HepG2 (cell line): ENCODE results near the gene GAL3ST2. TPM values are rescaled to one million over a fixed set of nuclear protein-coding genes. Genes with fewer than 3 reads are reported as not detected.

ENCODE experiments used
- ATF4 ChIP-seq, 2 experiments: fragments of 450-650 bp in 1 of 2; sonication (generic) in 1 of 2; formaldehyde crosslinking; IDR thresholded peaks; 2 replicates each; pipeline versions ENCODE4 v1.5.0 to v1.8.0; 2020 to 2022; ENCODE audit warnings: mild to moderate bottlenecking in 1 of 2, missing genetic modification reagents in 1 of 2
- DNMT3B ChIP-seq: conservative IDR thresholded peaks from 2 replicates; pipeline ENCODE4 v1.6.1; 2016; ENCODE audit warnings: missing biosample characterization, control low read depth
- GABPB1 ChIP-seq: IDR thresholded peaks from 2 replicates; pipeline ENCODE4 v1.6.1; 2016; ENCODE audit warnings: mild to moderate bottlenecking, missing genetic modification reagents, moderate library complexity, missing compliant biosample characterization
- KLF16 ChIP-seq, 2 experiments: sonication (generic) in 1 of 2; formaldehyde crosslinking in 1 of 2; IDR thresholded peaks; 2 replicates each; pipeline versions ENCODE4 v1.6.1 to v1.8.0; 2016 to 2023; ENCODE audit warnings: missing genetic modification reagents in 2 of 2, missing compliant biosample characterization in 1 of 2
- NCOA5 ChIP-seq: sonication (generic); formaldehyde crosslinking; IDR thresholded peaks from 2 replicates; pipeline ENCODE4 v1.4.0; 2020; ENCODE audit warnings: missing genetic modification reagents
- NCOR1 ChIP-seq: fragments of 200-600 bp; sonication (generic); IDR thresholded peaks from 2 replicates; pipeline ENCODE4 v1.7.0; 2017; ENCODE audit warnings: antibody characterized with exemption, low read length, borderline replicate concordance
- NFKBIZ ChIP-seq: IDR thresholded peaks from 2 replicates; pipeline ENCODE4 v1.6.1; 2018; ENCODE audit warnings: missing genetic modification reagents, missing compliant biosample characterization
- NR2F6 ChIP-seq, 2 experiments: IDR thresholded peaks; 2 replicates each; pipeline ENCODE4 v1.6.1; 2016; ENCODE audit warnings: antibody characterized with exemption in 1 of 2, mild to moderate bottlenecking in 1 of 2
- PRPF4 ChIP-seq: fragments of 200-400 bp; formaldehyde crosslinking; IDR thresholded peaks from 2 replicates; pipeline ENCODE4 v1.6.1; 2016; ENCODE audit warnings: low read length, low read depth; ENCODE audit not compliant: poor library complexity, severe bottlenecking
- RAD21 ChIP-seq: fragments of 450-650 bp; formaldehyde crosslinking; IDR thresholded peaks from 2 replicates; pipeline ENCODE4 v1.5.0; 2020; ENCODE audit warnings: mild to moderate bottlenecking
- RCOR2 ChIP-seq: IDR thresholded peaks from 2 replicates; pipeline ENCODE4 v1.6.1; 2016; ENCODE audit warnings: missing biosample characterization, missing genetic modification reagents
- SALL1 ChIP-seq: sonication (generic); formaldehyde crosslinking; IDR thresholded peaks from 2 replicates; pipeline ENCODE4 v1.8.0; 2022; ENCODE audit warnings: mild to moderate bottlenecking, missing genetic modification reagents
- TGIF2 ChIP-seq: IDR thresholded peaks from 2 replicates; pipeline ENCODE4 v1.6.1; 2016; ENCODE audit warnings: control low read depth, missing compliant biosample characterization
- ZBTB42 ChIP-seq: sonication (generic); formaldehyde crosslinking; IDR thresholded peaks from 2 replicates; pipeline ENCODE4 v1.5.0; 2020; ENCODE audit warnings: mild to moderate bottlenecking, missing genetic modification reagents
- ZKSCAN1 ChIP-seq: fragments of 150-350 bp; IDR thresholded peaks from 2 replicates; pipeline ENCODE4 v1.6.1; 2014; ENCODE audit warnings: low read length
- ZMAT5 ChIP-seq: sonication (generic); formaldehyde crosslinking; IDR thresholded peaks from 2 replicates; pipeline ENCODE4 v1.5.0; 2020; ENCODE audit warnings: mild to moderate bottlenecking, low read depth, missing genetic modification reagents, borderline replicate concordance
- ZNF136 ChIP-seq: sonication (generic); formaldehyde crosslinking; IDR thresholded peaks from 2 replicates; pipeline ENCODE4 v1.8.1; 2022; ENCODE audit warnings: low read depth, mild to moderate bottlenecking, moderate library complexity, missing genetic modification reagents
- ZNF546 ChIP-seq: sonication (generic); formaldehyde crosslinking; conservative IDR thresholded peaks from 2 replicates; pipeline ENCODE4 v1.8.1; 2023; ENCODE audit warnings: mild to moderate bottlenecking, missing genetic modification reagents
- ZNF550 ChIP-seq: sonication (generic); formaldehyde crosslinking; IDR thresholded peaks from 2 replicates; pipeline ENCODE4 v1.4.0; 2020; ENCODE audit warnings: mild to moderate bottlenecking, missing genetic modification reagents, borderline replicate concordance
- ZNF790 ChIP-seq: sonication (generic); formaldehyde crosslinking; IDR thresholded peaks from 2 replicates; pipeline ENCODE4 v1.8.0; 2022; ENCODE audit warnings: missing genetic modification reagents, mild to moderate bottlenecking, borderline replicate concordance
- polyA plus RNA-seq, 8 experiments: library from polyadenylated mRNA; depleted of rRNA in 3 of 8; stranded (reverse) in 7 of 8; unstranded in 1 of 8; fragments of >200 nt; fragmentation: Illumina TruSeq in 4 of 8; extraction: Trizol in 4 of 8; gene quantifications; 2 replicates each; pipeline versions ENCODE4 v1.2.1 to v1.2.3, GENCODE V29; 2011 to 2016; ENCODE audit warnings: low read depth in 4 of 8, missing spikeins in 1 of 8, mixed read lengths in 1 of 8; ENCODE audit not compliant: insufficient read depth in 1 of 8
- total RNA-seq, 5 experiments: library from RNA; depleted of rRNA; stranded (reverse); fragments of >200 nt; fragmentation: Illumina TruSeq; extraction: Trizol; gene quantifications; 2 replicates each; pipeline ENCODE4 v1.2.3, GENCODE V29; 2016; ENCODE audit warnings: low read depth in 1 of 5
- TF ChIP-seq, protein P1 (sequence below): sonication (generic); formaldehyde crosslinking; IDR thresholded peaks from 2 replicates; pipeline ENCODE4 v1.4.0; 2020; ENCODE audit warnings: missing genetic modification reagents
- TF ChIP-seq, protein P2 (sequence below): sonication (generic); formaldehyde crosslinking; IDR thresholded peaks from 2 replicates; pipeline ENCODE4 v1.4.0; 2020; ENCODE audit warnings: missing genetic modification reagents

Gene GAL3ST2
- total and polyA plus RNA-seq, 2 of the 13 experiments (the other 11 are each of a cell fraction or from before 2014, with no cell fraction given), result 0.17 to 0.20 TPM

DNA sequence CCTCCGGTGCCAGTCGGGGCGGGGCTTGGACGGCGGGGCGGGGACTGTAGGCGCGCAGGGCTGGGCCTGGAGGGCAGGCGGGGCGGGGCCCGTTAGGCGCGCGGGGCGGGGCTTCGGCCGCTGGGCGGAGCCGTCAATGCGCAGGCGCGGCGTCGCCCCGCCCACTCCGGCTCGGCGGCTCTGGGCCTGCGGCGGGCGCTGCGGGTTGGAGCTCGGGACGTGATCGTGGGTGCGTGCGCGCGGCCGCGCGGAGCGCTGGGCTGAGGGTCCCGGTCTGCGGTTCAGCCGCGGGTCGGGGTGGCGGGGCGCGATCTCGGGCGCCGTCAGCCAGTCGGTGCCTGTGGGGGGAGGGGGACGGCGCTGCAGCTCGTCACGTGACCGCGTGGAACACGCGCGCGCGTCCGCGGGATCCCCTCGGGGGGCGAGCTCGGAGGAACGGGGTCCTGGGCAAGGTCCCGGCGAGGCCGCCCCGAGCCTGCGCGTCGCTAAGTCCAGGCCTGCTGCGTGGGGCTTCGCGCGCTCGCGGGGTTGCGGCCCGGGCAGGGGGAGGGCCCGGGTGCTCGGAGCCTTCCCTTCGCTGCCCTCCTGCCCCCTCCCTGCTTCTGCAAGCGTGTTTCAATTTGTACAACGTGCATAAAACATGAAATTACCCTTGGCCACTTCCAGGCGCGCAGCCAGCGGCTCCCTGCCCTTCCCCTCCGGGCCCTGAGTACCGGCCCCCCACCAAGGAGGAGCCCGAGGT, 42.0 kb upstream of the GAL3ST2 start, which contains the start of gene D2HGDH (continued):
- TF ChIP-seq RCOR2 (no peak), ZNF546 (CRISPR knock-in tag) (no peak; the same call in 1 of the 2 replicates), ATF4 (CRISPR knock-in tag; IDR thresholded peaks at IDR 0.05) (no peak), PRPF4 (no peak), ZNF550 (no peak), SALL1 (peak; percentile 84; the same call in 1 of the 2 replicates), ZMAT5 (CRISPR knock-in tag) (no peak), ZBTB42 (CRISPR knock-in tag) (0 out of 2 replicates have a peak, but pooled peaks have one; percentile 25), GABPB1 (CRISPR knock-in tag) (no peak), NCOA5 (CRISPR knock-in tag) (no peak), NCOR1 (no peak), DNMT3B (CRISPR knock-in tag) (peak; percentile 30; the same call in 1 of the 2 replicates), NFKBIZ (no peak), TGIF2 (CRISPR knock-in tag) (no peak), RAD21 (CRISPR knock-in tag) (peak; percentile 64), ZNF790 (peak; percentile 91; the same call in 1 of the 2 replicates), ZKSCAN1 (no peak), ZNF136 (CRISPR knock-in tag) (no peak), KLF16 (CRISPR knock-in tag; IDR thresholded peaks at IDR 0.05) (no peak; a peak in 1 of 4 replicates), NR2F6 (IDR thresholded peaks at IDR 0.05) (no peak), NR2F6 (CRISPR knock-in tag; IDR thresholded peaks at IDR 0.05) (no peak)
- TF ChIP-seq, protein P1, sequence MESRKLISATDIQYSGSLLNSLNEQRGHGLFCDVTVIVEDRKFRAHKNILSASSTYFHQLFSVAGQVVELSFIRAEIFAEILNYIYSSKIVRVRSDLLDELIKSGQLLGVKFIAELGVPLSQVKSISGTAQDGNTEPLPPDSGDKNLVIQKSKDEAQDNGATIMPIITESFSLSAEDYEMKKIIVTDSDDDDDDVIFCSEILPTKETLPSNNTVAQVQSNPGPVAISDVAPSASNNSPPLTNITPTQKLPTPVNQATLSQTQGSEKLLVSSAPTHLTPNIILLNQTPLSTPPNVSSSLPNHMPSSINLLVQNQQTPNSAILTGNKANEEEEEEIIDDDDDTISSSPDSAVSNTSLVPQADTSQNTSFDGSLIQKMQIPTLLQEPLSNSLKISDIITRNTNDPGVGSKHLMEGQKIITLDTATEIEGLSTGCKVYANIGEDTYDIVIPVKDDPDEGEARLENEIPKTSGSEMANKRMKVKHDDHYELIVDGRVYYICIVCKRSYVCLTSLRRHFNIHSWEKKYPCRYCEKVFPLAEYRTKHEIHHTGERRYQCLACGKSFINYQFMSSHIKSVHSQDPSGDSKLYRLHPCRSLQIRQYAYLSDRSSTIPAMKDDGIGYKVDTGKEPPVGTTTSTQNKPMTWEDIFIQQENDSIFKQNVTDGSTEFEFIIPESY (CRISPR knock-in tag), result no peak
- TF ChIP-seq, protein P2, sequence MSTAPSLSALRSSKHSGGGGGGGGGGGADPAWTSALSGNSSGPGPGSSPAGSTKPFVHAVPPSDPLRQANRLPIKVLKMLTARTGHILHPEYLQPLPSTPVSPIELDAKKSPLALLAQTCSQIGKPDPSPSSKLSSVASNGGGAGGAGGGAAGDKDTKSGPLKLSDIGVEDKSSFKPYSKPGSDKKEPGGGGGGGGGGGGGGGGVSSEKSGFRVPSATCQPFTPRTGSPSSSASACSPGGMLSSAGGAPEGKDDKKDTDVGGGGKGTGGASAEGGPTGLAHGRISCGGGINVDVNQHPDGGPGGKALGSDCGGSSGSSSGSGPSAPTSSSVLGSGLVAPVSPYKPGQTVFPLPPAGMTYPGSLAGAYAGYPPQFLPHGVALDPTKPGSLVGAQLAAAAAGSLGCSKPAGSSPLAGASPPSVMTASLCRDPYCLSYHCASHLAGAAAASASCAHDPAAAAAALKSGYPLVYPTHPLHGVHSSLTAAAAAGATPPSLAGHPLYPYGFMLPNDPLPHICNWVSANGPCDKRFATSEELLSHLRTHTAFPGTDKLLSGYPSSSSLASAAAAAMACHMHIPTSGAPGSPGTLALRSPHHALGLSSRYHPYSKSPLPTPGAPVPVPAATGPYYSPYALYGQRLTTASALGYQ (CRISPR knock-in tag), result no peak
